HepG2 (cell line): ENCODE results near the gene RPLP2. TPM values are rescaled to one million over a fixed set of nuclear protein-coding genes. Genes with fewer than 3 reads are reported as not detected.

ENCODE experiments used
- ATAC-seq: fragments of 200-7000 bp; cut with Tn5 transposase; 3 replicates; pipeline ENCODE4 v1.9.1; 2020; ENCODE audit warnings: mild to moderate bottlenecking, moderate library complexity
- BruUV-seq: library from RNA; stranded (reverse); fragments of 400-500 nt; replicated peaks from 2 replicates; lab custom pipeline; 2021; lab: Mats Ljungman, UMichigan
- CTCF ChIA-PET: fragments of 300-600 bp; formaldehyde crosslinking; extraction: SDS; loops from one replicate; lab custom pipeline; 2021; ENCODE audit warnings: low total read pairs, inconsistent platforms, low intra/inter-chr PET ratio; lab: Yijun Ruan, JAX
- POLR2A ChIA-PET: fragments of 350-600 bp; sonication (Branson Sonifier 250); formaldehyde crosslinking; loops from one replicate; lab custom pipeline; 2020; ENCODE audit warnings: antibody characterized with exemption, inconsistent platforms; lab: Yijun Ruan, JAX
- DNase-seq: peaks from one replicate; pipeline ENCODE4 v3.0.0-alpha.2; 2015; ENCODE audit warnings: low spot score
- FAIRE-seq: peaks from 3 replicates; lab custom pipeline; 2011; peaks lifted over from hg19 to GRCh38; lab: Jason Lieb, UNC
- H2AFZ ChIP-seq: one replicate; pipeline ENCODE4 v1.6.1; 2011; ENCODE audit warnings: low read length, inconsistent platforms
- H3K27ac ChIP-seq: fragments of 300-600 bp; 3 replicates; pipeline ENCODE4 v1.8.0; 2011; ENCODE audit warnings: mixed run types, mild to moderate bottlenecking, mixed read lengths, low read length, inconsistent platforms; ENCODE audit not compliant: insufficient read depth; ENCODE audit errors: extremely low read length
- H3K27me3 ChIP-seq, 2 experiments: fragments of 200-600 bp in 1 of 2; 2 replicates in 1 of 2; 3 replicates in 1 of 2; pipeline versions ENCODE4 v1.6.0 to v1.8.0; 2011; ENCODE audit warnings: low read length in 2 of 2, mild to moderate bottlenecking in 2 of 2, moderate library complexity in 2 of 2, inconsistent platforms in 1 of 2; ENCODE audit not compliant: insufficient read depth in 2 of 2, control insufficient read depth in 1 of 2
- H3K36me3 ChIP-seq, 2 experiments: fragments of 200-600 bp in 1 of 2; replicated peaks in 1 of 2; 2 replicates in 1 of 2; 3 replicates in 1 of 2; pipeline versions ENCODE4 v1.5.1 to v1.8.0; 2011; ENCODE audit warnings: low read length in 2 of 2, inconsistent platforms in 1 of 2; ENCODE audit not compliant: insufficient read depth in 2 of 2, control insufficient read depth in 1 of 2
- H3K4me1 ChIP-seq: 2 replicates; pipeline ENCODE4 v1.5.1; 2012; ENCODE audit warnings: low read length, inconsistent platforms; ENCODE audit not compliant: insufficient read depth
- H3K4me2 ChIP-seq: 2 replicates; pipeline ENCODE4 v1.6.0; 2011; ENCODE audit warnings: low read depth, low read length, inconsistent platforms
- H3K4me3 ChIP-seq, 3 experiments: fragments of 200-600 bp in 1 of 3; sonication (generic), shearing (Covaris generic) in 1 of 3; replicated peaks in 1 of 3; 2 replicates each; pipeline ENCODE4 v1.5.1; 2011 to 2016; ENCODE audit warnings: low read length in 3 of 3, inconsistent platforms in 2 of 3, low read depth in 2 of 3, mild to moderate bottlenecking in 2 of 3, control low read depth in 1 of 3, mixed read lengths in 1 of 3; ENCODE audit not compliant: insufficient read depth in 1 of 3
- H3K79me2 ChIP-seq: one replicate; pipeline ENCODE4 v1.6.1; 2011; ENCODE audit warnings: low read length, inconsistent platforms; ENCODE audit not compliant: insufficient read depth
- H3K9ac ChIP-seq: 2 replicates; pipeline ENCODE4 v1.6.0; 2011; ENCODE audit warnings: mild to moderate bottlenecking, low read depth, low read length, inconsistent platforms; ENCODE audit not compliant: insufficient read depth
- H3K9me3 ChIP-seq: 2 replicates; pipeline ENCODE4 v1.5.1; 2012; ENCODE audit warnings: mild to moderate bottlenecking, low read length
- H4K20me1 ChIP-seq: 2 replicates; pipeline ENCODE4 v1.6.0; 2011; ENCODE audit warnings: inconsistent platforms, mild to moderate bottlenecking, low read length, moderate library complexity; ENCODE audit not compliant: insufficient read depth
- AGO2 ChIP-seq: fragments of 200-400 bp; formaldehyde crosslinking; optimal IDR thresholded peaks from 2 replicates; pipeline ENCODE3; 2017; ENCODE audit warnings: mild to moderate bottlenecking, low read depth, low read length, moderate library complexity
- POGZ ChIP-seq: sonication (generic); formaldehyde crosslinking; IDR thresholded peaks from 2 replicates; pipeline ENCODE4 v1.4.0; 2020; ENCODE audit warnings: mild to moderate bottlenecking, missing genetic modification reagents
- POLR2A ChIP-seq, 2 experiments: IDR thresholded peaks; 2 replicates each; pipeline ENCODE4 v1.6.1; 2011; ENCODE audit warnings: low read depth in 2 of 2, low read length in 2 of 2, mild to moderate bottlenecking in 1 of 2, moderate library complexity in 1 of 2; ENCODE audit not compliant: insufficient read depth in 1 of 2
- POLR2G ChIP-seq: fragments of 200-400 bp; formaldehyde crosslinking; IDR thresholded peaks from 2 replicates; pipeline ENCODE4 v1.6.1; 2018; ENCODE audit warnings: mild to moderate bottlenecking, low read depth, low read length, moderate library complexity
- RBM22 ChIP-seq: fragments of 200-400 bp; formaldehyde crosslinking; optimal IDR thresholded peaks from 2 replicates; pipeline ENCODE3; 2017; ENCODE audit warnings: mild to moderate bottlenecking, low read length, moderate library complexity
- TAF1 ChIP-seq: sonication (generic); formaldehyde crosslinking; IDR thresholded peaks from 2 replicates; pipeline ENCODE4 v1.4.0; 2020; ENCODE audit warnings: missing genetic modification reagents
- TEF ChIP-seq: sonication (generic); formaldehyde crosslinking; IDR thresholded peaks from 2 replicates; pipeline ENCODE4 v1.5.0; 2020; ENCODE audit warnings: missing genetic modification reagents
- ZNF121 ChIP-seq: sonication (generic); formaldehyde crosslinking; IDR thresholded peaks from 2 replicates; pipeline ENCODE4 v1.5.0; 2020; ENCODE audit warnings: mild to moderate bottlenecking, missing genetic modification reagents
- ZNF724P ChIP-seq: sonication (generic); formaldehyde crosslinking; IDR thresholded peaks from 2 replicates; pipeline ENCODE4 v1.8.0; 2022; ENCODE audit warnings: missing genetic modification reagents, borderline replicate concordance
- WGBS: methylation state at CpG from one replicate; pipeline ENCODE4 v1.1.6; 2017; ENCODE audit warnings: low lambda C conversion rate; 5-methylcytosine and 5-hydroxymethylcytosine counted together
- in situ Hi-C: cut with HindIII; loops from 2 replicates; pipeline ENCODE4 v1.10.0; 2017; ENCODE audit warnings: low pct_unique_long_range_greater_than_20kb; ENCODE audit not compliant: extremely low pct_ligation_motif_present
- intact Hi-C: fragments of 100-400 bp; cut with micrococcal nuclease; formaldehyde crosslinking; loops from one replicate; pipeline ENCODE4 v1.10.0; 2022; ENCODE audit not compliant: unreplicated experiment
- polyA plus RNA-seq, 8 experiments: library from polyadenylated mRNA; depleted of rRNA in 3 of 8; stranded (reverse) in 7 of 8; unstranded in 1 of 8; fragments of >200 nt; fragmentation: Illumina TruSeq in 4 of 8; extraction: Trizol in 4 of 8; gene quantifications; 2 replicates each; pipeline versions ENCODE4 v1.2.1 to v1.2.3, GENCODE V29; 2011 to 2016; ENCODE audit warnings: low read depth in 4 of 8, missing spikeins in 1 of 8, mixed read lengths in 1 of 8; ENCODE audit not compliant: insufficient read depth in 1 of 8
- total RNA-seq, 5 experiments: library from RNA; depleted of rRNA; stranded (reverse); fragments of >200 nt; fragmentation: Illumina TruSeq; extraction: Trizol; gene quantifications; 2 replicates each; pipeline ENCODE4 v1.2.3, GENCODE V29; 2016; ENCODE audit warnings: low read depth in 1 of 5

The RPLP2 gene
- total and polyA plus RNA-seq, 2 of the 13 experiments (the other 11 are each of a cell fraction or from before 2014, with no cell fraction given): 978 to 2,106 TPM

- no TSS peak for BruUV-seq
- POLR2A ChIA-PET: interaction anchor here (0.7 kb wide), 1 partner anchor 9 kb away, joined by 3 read pairs; no protein-coding TSS in a partner anchor
- FAIRE-seq: no peak
These were observed 43.4 kb upstream of the RPLP2 start for GRCh38 chr11:766106-766935.

GRCh38 chr11:766936-767210 is 42.9 kb upstream of the RPLP2 start:
- DNase-seq (no peak), FAIRE-seq (no peak), ATAC-seq (no peak)
- 92% methylated on average over 2 of the region's 2 CpGs for WGBS
- peaks cover 23 to 57% of the 10 kb centered on the region in 2 experiments for H3K36me3 ChIP-seq
- ChIA-PET POLR2A (interaction anchor here (1.9 kb wide), 1 partner anchor 10 kb away, joined by 7 read pairs; the partner anchor contains the start of gene GATD1), CTCF (no interaction called here)
- intact Hi-C loops (no loop called here), in situ Hi-C loops (loop anchor here (5.0 kb wide), 1 partner anchor 105 kb away; no protein-coding TSS in a partner anchor)
- no peak overlapping the region for H3K4me3 ChIP-seq
- TF ChIP-seq ZNF121 (CRISPR knock-in tag) (0 out of 2 replicates have a peak, but pooled peaks have one; percentile 21), TAF1 (CRISPR knock-in tag) (no peak)
- no peaks in the 10 kb centered on the region for H3K27me3 ChIP-seq
- peaks cover 18% of the 10 kb centered on the region for H3K4me1 ChIP-seq
- no peak overlapping the region for H3K9ac ChIP-seq
- no peak overlapping the region for H3K4me2 ChIP-seq
- peaks cover 9% of the 10 kb centered on the region; the same call in 1 of the 2 replicates for H4K20me1 ChIP-seq
- no peak overlapping the region for H2AFZ ChIP-seq
- no peaks in the 10 kb centered on the region for H3K9me3 ChIP-seq
- no TSS peak for BruUV-seq
- H3K27ac ChIP-seq: no peak overlapping the region
- no peaks in the 10 kb centered on the region for H3K79me2 ChIP-seq

More at GRCh38 chr11:766106-766935, 43.4 kb upstream of the RPLP2 start:
- H3K4me2 ChIP-seq: no peak overlapping the region
- H4K20me1 ChIP-seq: peaks cover 9% of the 10 kb centered on the region; the same call in 1 of the 2 replicates
- no peak overlapping the region for H3K27ac ChIP-seq
- intact Hi-C loops: no loop called here
- peaks cover 25 to 59% of the 10 kb centered on the region in 2 experiments for H3K36me3 ChIP-seq
- ATAC-seq: no peak
- DNase-seq: no peak
- CTCF ChIA-PET: interaction anchor here (1.7 kb wide), 1 partner anchor 38 kb away, joined by 11 read pairs; no protein-coding TSS in a partner anchor
- H3K9ac ChIP-seq: no peak overlapping the region
- TF ChIP-seq POLR2A (IDR thresholded peaks at IDR 0.05; ENCODE audit: insufficient read depth in 1 of 2, low read depth in 2 of 2, low read length in 2 of 2): 0 out of 4 replicates have a peak, but pooled peaks of 1 of the 2 experiments have one; percentile 39
- TF ChIP-seq POGZ: no peak
- peak; percentile 87 for TF ChIP-seq AGO2
- no peak for TF ChIP-seq ZNF724P (CRISPR knock-in tag)
- no peak for TF ChIP-seq TEF
- peak; percentile 18 for TF ChIP-seq POLR2G
- peak; percentile 13 for TF ChIP-seq RBM22
- 96% methylated on average over 9 of the region's 11 CpGs for WGBS
- H3K9me3 ChIP-seq: no peaks in the 10 kb centered on the region
- no peaks in the 10 kb centered on the region for H3K79me2 ChIP-seq
- peaks cover 18% of the 10 kb centered on the region for H3K4me1 ChIP-seq
- in situ Hi-C loops: loop anchor here (5.0 kb wide), 1 partner anchor 104 kb away; no protein-coding TSS in a partner anchor
- no peak overlapping the region for H3K4me3 ChIP-seq
- H2AFZ ChIP-seq: no peak overlapping the region
- no peaks in the 10 kb centered on the region for H3K27me3 ChIP-seq
